Stomach (tissue), 9 donors: ENCODE results near the gene NOC2L. TPM values are rescaled to one million over a fixed set of nuclear protein-coding genes. Genes with fewer than 3 reads are reported as not detected.

Experiments used
- DNase-seq, 2 donors: peaks; one replicate each; pipeline versions ENCODE4 v3.0.0 to v3.0.0-alpha.2; 2013 to 2019
- H3K27ac ChIP-seq, 5 donors: fragments of 200-600 bp in 4 of 5; sonication (generic) in 4 of 5; one replicate each; pipeline ENCODE4 v1.5.1; 2013 to 2019; ENCODE audit warnings: mild to moderate bottlenecking in 1 of 5, moderate library complexity in 1 of 5
- H3K27me3 ChIP-seq, 3 donors: fragments of 200-600 bp; sonication (generic); one replicate each; pipeline ENCODE4 v1.5.1; 2017 to 2019; ENCODE audit warnings: mixed run types in 1 of 3
- H3K36me3 ChIP-seq, 4 donors: fragments of 200-600 bp; sonication (generic); 1 replicate in 3 of 4; 2 replicates in 1 of 4; pipeline ENCODE4 v1.5.1; 2016 to 2019
- H3K4me1 ChIP-seq, 4 donors: fragments of 200-600 bp; sonication (generic); one replicate each; pipeline ENCODE4 v1.5.1; 2016 to 2019
- H3K4me3 ChIP-seq, 4 donors: fragments of 200-600 bp; sonication (generic) in 3 of 4; one replicate each; pipeline ENCODE4 v1.5.1; 2016 to 2019; ENCODE audit warnings: mild to moderate bottlenecking in 1 of 4
- H3K9me3 ChIP-seq, 4 donors: fragments of 200-600 bp; sonication (generic); one replicate each; pipeline ENCODE4 v1.5.1; 2016 to 2019
- EP300 ChIP-seq: sonication (generic); formaldehyde crosslinking; IDR thresholded peaks from one replicate; pipeline ENCODE4 v1.6.1; 2017; ENCODE audit warnings: antibody characterized with exemption
- POLR2A ChIP-seq, 4 donors: fragments of 450-650 bp; IDR thresholded peaks; one replicate each; pipeline ENCODE4 v1.6.1; 2016; ENCODE audit warnings: antibody characterized with exemption in 4 of 4, control low read depth in 2 of 4, mild to moderate bottlenecking in 1 of 4, moderate library complexity in 1 of 4
- POLR2AphosphoS5 ChIP-seq, 3 donors: sonication (generic); formaldehyde crosslinking; IDR thresholded peaks; one replicate each; pipeline ENCODE4 v1.6.1; 2016; ENCODE audit warnings: antibody characterized with exemption in 3 of 3
- WGBS, 5 donors: extraction: QIAGEN DNeasy Blood & Tissue Kit in 3 of 5; methylation state at CpG; one replicate each; pipeline versions ENCODE4 v1.1.5 to v1.1.7; 2013 to 2018; 5-methylcytosine and 5-hydroxymethylcytosine counted together
- intact Hi-C: fragments of 100-400 bp; cut with DNase I; formaldehyde crosslinking; loops from one replicate; pipeline ENCODE4 v1.15.1; 2023; ENCODE audit warnings: low total_unique reads
- polyA plus RNA-seq, 3 donors: library from polyadenylated mRNA; stranded (reverse); fragments of 200-250 nt; gene quantifications; one replicate each; pipeline ENCODE4 v1.2.3, GENCODE V29; 2013
- total RNA-seq, 5 donors: library from RNA; depleted of rRNA; stranded (reverse); fragments of >200 nt; gene quantifications; one replicate each; pipeline versions ENCODE4 v1.1.0 to v1.2.3, GENCODE V29; 2014 to 2016
- TF ChIP-seq, protein P1 (sequence below), 7 experiments: fragments of 450-650 bp in 4 of 7; fragments of 200-600 bp in 3 of 7; sonication (generic) in 3 of 7; IDR thresholded peaks; one replicate each; pipeline ENCODE4 v1.5.1; 2016 to 2019; ENCODE audit warnings: antibody characterized with exemption in 7 of 7, control low read depth in 2 of 7, mild to moderate bottlenecking in 1 of 7
- donor health status: healthy with polysubstance abuse.
- donor health status: Bipolar disorder and iron deficiency.
- donor health status: healthy.

The NOC2L gene
- total and polyA plus RNA-seq, 8 donors: 30.4 to 69.2 (median 45.2) TPM

DNA sequence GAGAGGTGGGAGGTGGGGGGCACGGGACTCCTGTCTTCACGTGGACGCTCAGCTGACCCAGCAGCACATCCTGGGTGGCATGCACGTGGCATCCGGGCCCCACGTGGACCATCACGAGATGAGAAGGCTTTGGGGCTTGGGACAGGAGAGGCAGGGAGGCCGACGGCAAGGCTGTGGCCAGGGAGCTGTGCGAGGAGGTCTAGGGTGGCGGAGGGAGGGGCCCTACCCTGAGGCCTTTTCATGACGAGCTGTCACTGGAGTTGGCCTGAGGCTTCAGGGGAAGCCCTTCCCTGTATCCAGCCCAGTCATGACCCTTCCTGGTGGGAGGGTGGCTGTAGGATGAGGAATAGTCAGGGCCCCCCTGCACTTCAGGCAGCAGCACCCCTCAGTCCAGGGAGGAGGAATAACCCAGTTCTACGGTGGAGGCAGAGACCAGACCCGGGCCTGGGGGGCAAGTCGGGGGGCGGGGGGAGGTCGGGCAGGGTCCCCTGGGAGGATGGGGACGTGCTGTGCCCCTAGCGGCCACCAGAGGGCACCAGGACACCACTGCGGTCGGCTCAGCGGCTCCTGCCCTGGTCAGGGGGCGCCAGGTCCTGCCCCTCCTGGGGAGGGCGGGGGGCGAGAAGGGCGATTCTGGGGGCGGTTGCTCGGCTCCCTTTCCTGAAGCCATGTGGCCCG, 24.9 kb upstream of the NOC2L start:
- intact Hi-C loops: loop anchor here (5.0 kb wide), 1 partner anchor 78 kb away; no protein-coding TSS in a partner anchor

DNA sequence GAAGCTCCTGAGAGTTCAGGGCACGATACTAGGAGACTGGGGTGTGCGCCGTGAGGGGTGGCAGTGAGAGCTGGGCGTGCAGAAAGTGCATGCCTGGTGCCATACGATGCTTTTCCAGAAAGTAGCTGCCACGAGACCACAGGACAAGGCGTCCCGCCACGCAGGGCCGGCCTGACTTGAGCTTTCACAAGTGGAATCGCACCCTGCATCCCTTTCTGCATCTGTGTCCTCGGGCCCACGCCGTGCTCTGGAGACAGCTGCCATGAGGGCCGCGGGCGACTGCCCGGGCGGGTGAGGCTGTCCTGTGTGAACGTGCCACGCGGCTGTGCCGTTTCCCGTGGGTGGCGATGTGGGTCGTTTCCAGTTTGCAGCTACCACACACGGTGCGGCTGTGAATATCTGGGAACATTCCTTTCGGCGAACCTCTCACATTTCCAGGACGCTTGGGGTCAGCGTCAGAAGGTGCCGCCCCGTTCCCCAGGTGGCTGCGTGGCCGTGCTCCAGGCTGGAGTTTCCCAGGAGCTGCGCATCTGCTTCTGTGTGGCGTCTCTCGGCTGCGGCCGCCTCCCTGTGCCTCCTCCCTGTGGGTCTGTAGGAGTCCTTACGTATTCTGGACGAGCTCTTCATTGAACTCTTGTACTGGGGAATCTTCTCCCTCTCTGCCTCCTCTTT, 23.8 kb upstream of the NOC2L start:
- TF ChIP-seq EP300: no peak
- TF ChIP-seq POLR2A (IDR thresholded peaks at IDR 0.05): no peak
- TF ChIP-seq POLR2AphosphoS5 (IDR thresholded peaks at IDR 0.05): no peak
- TF ChIP-seq, protein P1, sequence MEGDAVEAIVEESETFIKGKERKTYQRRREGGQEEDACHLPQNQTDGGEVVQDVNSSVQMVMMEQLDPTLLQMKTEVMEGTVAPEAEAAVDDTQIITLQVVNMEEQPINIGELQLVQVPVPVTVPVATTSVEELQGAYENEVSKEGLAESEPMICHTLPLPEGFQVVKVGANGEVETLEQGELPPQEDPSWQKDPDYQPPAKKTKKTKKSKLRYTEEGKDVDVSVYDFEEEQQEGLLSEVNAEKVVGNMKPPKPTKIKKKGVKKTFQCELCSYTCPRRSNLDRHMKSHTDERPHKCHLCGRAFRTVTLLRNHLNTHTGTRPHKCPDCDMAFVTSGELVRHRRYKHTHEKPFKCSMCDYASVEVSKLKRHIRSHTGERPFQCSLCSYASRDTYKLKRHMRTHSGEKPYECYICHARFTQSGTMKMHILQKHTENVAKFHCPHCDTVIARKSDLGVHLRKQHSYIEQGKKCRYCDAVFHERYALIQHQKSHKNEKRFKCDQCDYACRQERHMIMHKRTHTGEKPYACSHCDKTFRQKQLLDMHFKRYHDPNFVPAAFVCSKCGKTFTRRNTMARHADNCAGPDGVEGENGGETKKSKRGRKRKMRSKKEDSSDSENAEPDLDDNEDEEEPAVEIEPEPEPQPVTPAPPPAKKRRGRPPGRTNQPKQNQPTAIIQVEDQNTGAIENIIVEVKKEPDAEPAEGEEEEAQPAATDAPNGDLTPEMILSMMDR (IDR thresholded peaks at IDR 0.05): no peak
- WGBS, 5 donors: 76 to 85% (median 80%) methylated on average over 39 to 43 of the region's 43 CpGs
- no peak for DNase-seq
- Histone ChIP-seq H3K9me3 (no peaks in the 10 kb centered on the region), H3K27ac (no peak overlapping the region), H3K4me3 (no peak overlapping the region), H3K36me3 (no peaks in the 10 kb centered on the region), H3K4me1 (peaks cover 0 to 8% (median 4%) of the 10 kb centered on the region in 4 donors), H3K27me3 (peaks cover 0 to 73% (median 31%) of the 10 kb centered on the region in 3 donors)
- intact Hi-C loops: loop anchor here (5.0 kb wide), 1 partner anchor 79 kb away; no protein-coding TSS in a partner anchor

More for the DNA sequence above, 24.9 kb upstream of the NOC2L start:
- WGBS, 5 donors: 9 to 17% (median 16%) methylated on average over 13 to 29 of the region's 29 CpGs
- no peak overlapping the region for H3K27ac ChIP-seq
- peaks cover 0 to 67% (median 31%) of the 10 kb centered on the region in 3 donors for H3K27me3 ChIP-seq
- H3K9me3 ChIP-seq: no peaks in the 10 kb centered on the region
- no peak for TF ChIP-seq POLR2A (IDR thresholded peaks at IDR 0.05)
- TF ChIP-seq, protein P1 (IDR thresholded peaks at IDR 0.05): peak in 5 of 7 experiments; percentile 34 to 98 (median 87)
- H3K4me1 ChIP-seq: peaks cover 0 to 8% (median 4%) of the 10 kb centered on the region in 4 donors
- H3K4me3 ChIP-seq: peak overlapping the region in 3 of 4 donors; percentile 14 to 19 (median 17)
- DNase-seq: peak; percentile 53 to 79
- no peaks in the 10 kb centered on the region for H3K36me3 ChIP-seq

DNA sequence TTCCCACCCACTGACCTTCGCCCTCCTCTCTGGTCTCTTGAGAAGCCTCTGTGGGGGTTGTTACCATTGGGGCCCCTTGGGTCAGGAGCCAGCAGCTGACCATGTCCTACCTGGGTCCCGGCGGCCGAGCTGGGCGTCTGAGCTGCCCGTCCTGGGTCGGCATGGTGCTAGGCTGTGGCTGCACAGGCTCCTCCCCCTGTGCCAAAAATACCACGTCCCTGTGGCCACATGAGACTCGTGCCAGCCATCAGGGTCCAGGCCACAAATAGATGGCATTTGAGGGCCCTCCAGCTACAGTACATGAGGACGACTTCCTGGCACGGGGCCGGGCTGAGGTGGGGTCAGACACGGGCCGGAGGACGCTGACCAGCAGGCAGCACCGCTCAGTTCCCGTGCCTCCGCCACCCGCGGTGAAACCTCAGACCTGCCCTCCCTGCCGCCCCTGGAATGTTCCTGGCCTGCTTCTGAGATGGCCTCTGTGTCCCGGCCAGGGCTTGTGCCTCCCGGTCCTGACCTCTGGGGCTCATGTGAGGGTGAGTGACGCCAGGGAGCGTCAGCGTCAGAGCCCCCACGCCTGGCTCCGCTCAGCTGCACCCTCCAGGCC, 23.0 kb upstream of the NOC2L start, which contains the start of gene PERM1:
Gene PERM1, minus strand, starts transcription at position 139 of the 604 bp plus-strand sequence. CDS start 1,064 bp downstream, outside the sequence.
- 40 to 52% (median 49%) methylated on average over 16 to 28 of the region's 28 CpGs for WGBS, 5 donors
- no peaks in the 10 kb centered on the region for H3K9me3 ChIP-seq
- no peaks in the 10 kb centered on the region for H3K36me3 ChIP-seq
- H3K27me3 ChIP-seq: peaks cover 0 to 73% (median 31%) of the 10 kb centered on the region in 3 donors
- H3K27ac ChIP-seq: no peak within 1 kb of the TSS
- peaks cover 0 to 8% (median 4%) of the 10 kb centered on the region in 4 donors for H3K4me1 ChIP-seq
- no peak for DNase-seq
- no peak for TF ChIP-seq POLR2A (IDR thresholded peaks at IDR 0.05)
- TF ChIP-seq, protein P1 (IDR thresholded peaks at IDR 0.05): no peak
- no peak for TF ChIP-seq EP300
- no peak for TF ChIP-seq POLR2AphosphoS5 (IDR thresholded peaks at IDR 0.05)
- intact Hi-C loops: loop anchor here (5.0 kb wide), 1 partner anchor 80 kb away; no protein-coding TSS in a partner anchor
- H3K4me3 ChIP-seq: no peak within 1 kb of the TSS

DNA sequence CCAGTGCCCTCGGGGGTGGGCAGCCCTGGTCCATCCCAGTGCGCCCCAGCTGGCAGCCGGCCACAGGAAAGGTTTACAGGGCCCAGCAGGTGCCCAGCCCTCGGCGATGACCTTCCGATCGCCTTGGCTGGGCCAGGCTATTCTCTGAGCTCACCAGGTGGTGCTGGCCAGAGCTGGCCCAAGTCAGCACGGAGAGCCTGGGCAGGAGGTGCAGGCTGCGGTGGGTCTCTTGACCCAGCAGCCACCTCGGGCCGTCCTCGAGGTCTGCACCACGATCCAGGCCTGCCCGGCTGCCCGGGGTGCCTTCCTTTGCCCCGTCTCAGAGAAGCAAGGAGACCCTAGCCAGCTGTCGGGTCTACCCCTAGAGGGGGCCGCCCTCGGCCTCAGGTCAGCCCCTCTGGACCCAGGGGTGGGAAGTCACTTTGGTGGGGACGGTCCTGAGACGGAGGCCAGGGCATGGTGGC, 22.5 kb upstream of the NOC2L start:
- DNase-seq: no peak

More for the DNA sequence above, 22.5 kb upstream of the NOC2L start:
- Histone ChIP-seq H3K27me3 (peaks cover 0 to 72% (median 31%) of the 10 kb centered on the region in 3 donors), H3K4me3 (no peak overlapping the region), H3K36me3 (no peaks in the 10 kb centered on the region), H3K27ac (no peak overlapping the region), H3K4me1 (peaks cover 0 to 8% (median 4%) of the 10 kb centered on the region in 4 donors), H3K9me3 (no peaks in the 10 kb centered on the region)
- intact Hi-C loops: loop anchor here (5.0 kb wide), 1 partner anchor 81 kb away; no protein-coding TSS in a partner anchor
- TF ChIP-seq POLR2AphosphoS5 (IDR thresholded peaks at IDR 0.05) (no peak), POLR2A (IDR thresholded peaks at IDR 0.05) (no peak), EP300 (no peak)
- TF ChIP-seq, protein P1 (IDR thresholded peaks at IDR 0.05): no peak
- 67 to 78% (median 69%) methylated on average over 8 to 21 of the region's 21 CpGs for WGBS, 5 donors
